ENCODE results near the gene FASTKD2. TPM values are rescaled to one million over a fixed set of nuclear protein-coding genes. Genes with fewer than 3 reads are reported as not detected.

The FASTKD2 gene
- polyA plus RNA-seq, 3 donors: 10.2 to 12.7 (median 11.3) TPM

GRCh38 chr2:206736935-206737334 is 28.5 kb upstream of the FASTKD2 start:
- Histone ChIP-seq H3K4me3 (replicated peaks in 1 of 3; ENCODE audit: low read depth in 2 of 3, low read length in 3 of 3) (no peak overlapping the region), H2AFZ (ENCODE audit: insufficient read depth, low read depth, low read length, poor library complexity, severe bottlenecking) (no peak overlapping the region), H3K4me1 (ENCODE audit: control insufficient read depth in 1 of 2, insufficient read depth in 2 of 2, low read length in 2 of 2) (no peaks in the 10 kb centered on the region), H3K79me2 (ENCODE audit: insufficient read depth, low read length) (no peaks in the 10 kb centered on the region), H3K27ac (ENCODE audit: low read depth in 1 of 2, low read length in 2 of 2) (no peak overlapping the region), H3K27me3 (ENCODE audit: control insufficient read depth in 2 of 2, insufficient read depth in 2 of 2, low read length in 2 of 2) (no peaks in the 10 kb centered on the region), H3K36me3 (replicated peaks in 1 of 2; ENCODE audit: control insufficient read depth in 1 of 2, insufficient read depth in 2 of 2, low read length in 2 of 2) (no peaks in the 10 kb centered on the region), H4K20me1 (ENCODE audit: insufficient read depth, low read length) (no peaks in the 10 kb centered on the region), H3K4me2 (replicated peaks; ENCODE audit: extremely low read depth, low read length, poor library complexity, severe bottlenecking) (no peak overlapping the region), H3K9me3 (replicated peaks in 1 of 2; ENCODE audit: control insufficient read depth in 1 of 2, insufficient read depth in 1 of 2, low read length in 2 of 2) (no peaks in the 10 kb centered on the region), H3K9ac (ENCODE audit: insufficient read depth, low read length, poor library complexity, severe bottlenecking) (no peak overlapping the region)
- no peak overlapping the region for H3K4me3 Mint-ChIP-seq
- DNase-seq: no peak
- 92% methylated on average over 2 of the region's 5 CpGs for WGBS (ENCODE audit: insufficient coverage)
- no peaks in the 10 kb centered on the region for H3K36me3 Mint-ChIP-seq
- H3K27ac Mint-ChIP-seq: no peak overlapping the region
- peaks cover 0 to 6% (median 2%) of the 10 kb centered on the region in 3 donors for H3K27me3 Mint-ChIP-seq (ENCODE audit: low read depth in 3 of 3)
- TF ChIP-seq CTCF (IDR thresholded peaks at IDR 0.05): no peak
- peaks cover 0 to 1% (median 0%) of the 10 kb centered on the region in 7 donors for H3K9me3 Mint-ChIP-seq
- intact Hi-C loops (cut with micrococcal nuclease): no loop called here
- H3K4me1 Mint-ChIP-seq: no peaks in the 10 kb centered on the region

GRCh38 chr2:206739271-206739670 is 26.1 kb upstream of the FASTKD2 start:
- intact Hi-C loops (cut with micrococcal nuclease): no loop called here
- 100% methylated on average over 1 of the region's 2 CpGs for WGBS (ENCODE audit: insufficient coverage)
- no peak for TF ChIP-seq CTCF (IDR thresholded peaks at IDR 0.05)
- no peak overlapping the region for H3K4me3 ChIP-seq (replicated peaks in 1 of 3; ENCODE audit: low read depth in 2 of 3, low read length in 3 of 3)
- Mint-ChIP-seq H3K9me3 (no peaks in the 10 kb centered on the region), H3K4me1 (no peaks in the 10 kb centered on the region), H3K27ac (no peak overlapping the region), H3K4me3 (no peak overlapping the region), H3K36me3 (no peaks in the 10 kb centered on the region), H3K27me3 (ENCODE audit: low read depth in 3 of 3) (peaks cover 3 to 6% (median 5%) of the 10 kb centered on the region in 3 donors)
- H3K36me3 ChIP-seq (replicated peaks in 1 of 2; ENCODE audit: control insufficient read depth in 1 of 2, insufficient read depth in 2 of 2, low read length in 2 of 2): no peaks in the 10 kb centered on the region
- no peak overlapping the region for H3K27ac ChIP-seq (ENCODE audit: low read depth in 1 of 2, low read length in 2 of 2)
- no peak overlapping the region for H3K4me2 ChIP-seq (replicated peaks; ENCODE audit: extremely low read depth, low read length, poor library complexity, severe bottlenecking)
- no peaks in the 10 kb centered on the region for H3K4me1 ChIP-seq (ENCODE audit: control insufficient read depth in 1 of 2, insufficient read depth in 2 of 2, low read length in 2 of 2)
- H3K27me3 ChIP-seq (ENCODE audit: control insufficient read depth in 2 of 2, insufficient read depth in 2 of 2, low read length in 2 of 2): no peaks in the 10 kb centered on the region
- H2AFZ ChIP-seq (ENCODE audit: insufficient read depth, low read depth, low read length, poor library complexity, severe bottlenecking): no peak overlapping the region
- H3K79me2 ChIP-seq (ENCODE audit: insufficient read depth, low read length): no peaks in the 10 kb centered on the region
- no peaks in the 10 kb centered on the region for H4K20me1 ChIP-seq (ENCODE audit: insufficient read depth, low read length)
- no peak for DNase-seq
- H3K9ac ChIP-seq (ENCODE audit: insufficient read depth, low read length, poor library complexity, severe bottlenecking): no peak overlapping the region
- no peaks in the 10 kb centered on the region for H3K9me3 ChIP-seq (replicated peaks in 1 of 2; ENCODE audit: control insufficient read depth in 1 of 2, insufficient read depth in 1 of 2, low read length in 2 of 2)

All from CD14-positive monocyte (primary cell).